OCI-M2 (cell line): ENCODE measurements around the gene MPP2.
"Not testable (repeated sequence)": the region's sequence is repeated elsewhere in the genome, so short reads cannot be mapped to it uniquely, and the experiment has no call there.

Experiments
- DNase-seq: peaks from one replicate; lab custom pipeline; 2025; ENCODE audit not compliant: unreplicated experiment; lab: John Stamatoyannopoulos, UW

Gene MPP2

GRCh38 chr17:43852571-43852970 is 54.8 kb downstream of the MPP2 start:
- DNase-seq, result no peak

- DNase-seq, result no peak
These were observed 58.2 kb downstream of the MPP2 start for GRCh38 chr17:43849116-43849515.

GRCh38 chr17:43848601-43849000 is 58.7 kb downstream of the MPP2 start:
- no peak for DNase-seq

- DNase-seq, result no peak
These were observed 60.4 kb downstream of the MPP2 start, which contains the start of gene CD300LG for GRCh38 chr17:43846963-43847371. Gene CD300LG, plus strand, starts transcription at chr17:43847176. Its CDS starts 41 bp downstream, at chr17:43847217.

- peak; percentile 18 for DNase-seq
These were observed 61.1 kb downstream of the MPP2 start for GRCh38 chr17:43846221-43846712.

- no peak for DNase-seq
These were observed 61.6 kb downstream of the MPP2 start for GRCh38 chr17:43845766-43846165.

- no peak for DNase-seq
These were observed 63.1 kb downstream of the MPP2 start for GRCh38 chr17:43844241-43844640.

GRCh38 chr17:43842975-43843325 is 64.4 kb downstream of the MPP2 start:
- no peak for DNase-seq

- not testable (repeated sequence) for DNase-seq
These were observed 65.0 kb downstream of the MPP2 start for GRCh38 chr17:43842091-43842974.

GRCh38 chr17:43841282-43841681 is 66.1 kb downstream of the MPP2 start:
- no peak for DNase-seq

- DNase-seq, result peak; percentile 53
These were observed 66.5 kb downstream of the MPP2 start for GRCh38 chr17:43840814-43841213.

GRCh38 chr17:43839670-43840108 is 67.6 kb downstream of the MPP2 start:
- DNase-seq, result no peak

GRCh38 chr17:43834106-43834505 is 73.2 kb downstream of the MPP2 start:
- no peak for DNase-seq

- DNase-seq, result no peak
These were observed 74.1 kb downstream of the MPP2 start, which contains the start of gene MPP3 for GRCh38 chr17:43832976-43833829. Gene MPP3, minus strand, starts transcription at chr17:43833146. Its CDS starts 1,240 bp downstream, at chr17:43831906.

GRCh38 chr17:43832168-43832975 is 75.0 kb downstream of the MPP2 start:
- no peak for DNase-seq

GRCh38 chr17:43831633-43832032 is 75.7 kb downstream of the MPP2 start:
- no peak for DNase-seq

GRCh38 chr17:43830510-43831140 is 76.7 kb downstream of the MPP2 start:
- no peak for DNase-seq

GRCh38 chr17:43829738-43830137 is 77.6 kb downstream of the MPP2 start:
- DNase-seq, result no peak

GRCh38 chr17:43827596-43827995 is 79.7 kb downstream of the MPP2 start:
- no peak for DNase-seq

GRCh38 chr17:43826206-43826605 is 81.1 kb downstream of the MPP2 start:
- DNase-seq, result no peak
